Sciatic nerve (tissue), 2 donors: ENCODE data around the gene HMGCL. TPM values are rescaled to one million over a fixed set of nuclear protein-coding genes. Genes with fewer than 3 reads are reported as not detected.
A peak's percentile ranks its signal among the peaks of the same experiment; 100 is the strongest.
"Not testable (repeated sequence)": the region's sequence is repeated elsewhere in the genome, so short reads cannot be mapped to it uniquely, and the experiment has no call there.

Experiments
- ATAC-seq: fragments of 200-7000 bp; cut with Tn5 transposase; one replicate; pipeline ENCODE4 v1.9.1; 2020; ENCODE audit warnings: mild to moderate bottlenecking, moderate library complexity
- DNase-seq: peaks from one replicate; pipeline ENCODE4 v3.0.0-alpha.2; 2020; ENCODE audit warnings: low spot score
- intact Hi-C: fragments of 100-400 bp; cut with DNase I; formaldehyde crosslinking; loops from one replicate; pipeline ENCODE4 v1.14.2; 2022
- total RNA-seq: library from RNA; stranded (reverse); fragmentation: NEBNext Ultra II Directional; extraction: Animal tissue kit (Norgen Biotek cat#: 25700); gene quantifications from one replicate; pipeline ENCODE4 v1.2.1, GENCODE V29; 2021
- donor health status: DM: no; HTN: no; CAD: no.
- donor health status: DM: no; HTN: no; CAD: no.

The HMGCL gene
- total RNA-seq, 1 donor from 2014 or later, result 34.4 TPM

GRCh38 chr1:23788695-23789094 lies 36.5 kb downstream of the HMGCL start:
- no peak for ATAC-seq
- intact Hi-C loops, result no loop called here
- DNase-seq, result no peak

- no peak for ATAC-seq
- DNase-seq, result no peak
- intact Hi-C loops, result no loop called here
These were observed 37.5 kb downstream of the HMGCL start for GRCh38 chr1:23787701-23788100.

- intact Hi-C loops, result no loop called here
- peak; percentile 54 for ATAC-seq
- DNase-seq, result no peak
These were observed 40.4 kb downstream of the HMGCL start for GRCh38 chr1:23784846-23785245.

GRCh38 chr1:23783141-23783540 lies 42.1 kb downstream of the HMGCL start:
- DNase-seq, intact Hi-C loops, ATAC-seq: not testable (repeated sequence)

GRCh38 chr1:23779826-23780371 lies 45.3 kb downstream of the HMGCL start:
- DNase-seq, result no peak
- intact Hi-C loops, result no loop called here
- no peak for ATAC-seq

GRCh38 chr1:23777979-23778814 lies 47.0 kb downstream of the HMGCL start, which contains the start of gene PITHD1:
Gene PITHD1, plus strand, starts transcription at chr1:23778418. Its CDS starts 98 bp downstream, at chr1:23778516.
- intact Hi-C loops, result no loop called here
- peak; percentile 85 for DNase-seq
- ATAC-seq, result peak; percentile 95

- DNase-seq, result no peak
- no peak for ATAC-seq
- intact Hi-C loops, result no loop called here
These were observed 49.0 kb downstream of the HMGCL start for GRCh38 chr1:23776217-23776616.

GRCh38 chr1:23774174-23774880 lies 50.9 kb downstream of the HMGCL start:
- ATAC-seq (no peak), DNase-seq (no peak)
- intact Hi-C loops, result no loop called here

- no peak for ATAC-seq
- no peak for DNase-seq
- intact Hi-C loops, result no loop called here
These were observed 52.4 kb downstream of the HMGCL start for GRCh38 chr1:23772854-23773242.

- intact Hi-C loops, result no loop called here
- DNase-seq (peak; percentile 94), ATAC-seq (peak; percentile 89)
These were observed 53.0 kb downstream of the HMGCL start for GRCh38 chr1:23772049-23772853.

GRCh38 chr1:23768733-23769132 lies 56.5 kb downstream of the HMGCL start:
- intact Hi-C loops, result no loop called here
- no peak for DNase-seq
- no peak for ATAC-seq

- ATAC-seq, result peak; percentile 45
- intact Hi-C loops, result no loop called here
- DNase-seq, result no peak
These were observed 62.1 kb downstream of the HMGCL start for GRCh38 chr1:23763041-23763577.

- DNase-seq (no peak), ATAC-seq (peak; percentile 83)
- intact Hi-C loops, result no loop called here
These were observed 66.0 kb downstream of the HMGCL start for GRCh38 chr1:23759277-23759676.

GRCh38 chr1:23757812-23758211 lies 67.4 kb downstream of the HMGCL start:
- ATAC-seq, result no peak
- no peak for DNase-seq
- intact Hi-C loops, result no loop called here

- no peak for DNase-seq
These were observed 68.6 kb downstream of the HMGCL start for GRCh38 chr1:23756676-23757075.

GRCh38 chr1:23752909-23753308 lies 72.3 kb downstream of the HMGCL start:
- ATAC-seq, result no peak
- intact Hi-C loops, result no loop called here
- DNase-seq, result no peak

More at GRCh38 chr1:23756676-23757075, 68.6 kb downstream of the HMGCL start:
- no peak for ATAC-seq
- intact Hi-C loops, result no loop called here
